Astrocyte (in vitro differentiated cells and primary cell): ENCODE measurements around the gene PRR20B. TPM values are rescaled to one million over a fixed set of nuclear protein-coding genes. Genes with fewer than 3 reads are reported as not detected.

Source experiments
- DNase-seq: peaks from one replicate; pipeline ENCODE4 v3.0.0-alpha.2; 2010; ENCODE audit warnings: low read depth
- FAIRE-seq: peaks from 2 replicates; lab custom pipeline; 2011; peaks lifted over from hg19 to GRCh38; lab: Jason Lieb, UNC
- H2AFZ ChIP-seq: 2 replicates; pipeline ENCODE4 v1.6.0; 2012; ENCODE audit warnings: low read depth, low read length, inconsistent platforms
- H3K27ac ChIP-seq: 2 replicates; pipeline ENCODE4 v1.5.1; 2011; ENCODE audit warnings: low read depth, low read length, inconsistent platforms
- H3K27me3 ChIP-seq: 2 replicates; pipeline ENCODE4 v1.6.0; 2011; ENCODE audit warnings: low read length, inconsistent platforms; ENCODE audit not compliant: insufficient read depth
- H3K36me3 ChIP-seq: 2 replicates; pipeline ENCODE4 v1.5.1; 2011; ENCODE audit warnings: low read length, inconsistent platforms; ENCODE audit not compliant: insufficient read depth
- H3K4me1 ChIP-seq: 2 replicates; pipeline ENCODE4 v1.5.1; 2011; ENCODE audit warnings: low read length, inconsistent platforms; ENCODE audit not compliant: insufficient read depth
- H3K4me2 ChIP-seq: 2 replicates; pipeline ENCODE4 v1.6.0; 2012; ENCODE audit warnings: low read length, inconsistent platforms
- H3K4me3 ChIP-seq: 2 replicates; pipeline ENCODE4 v1.5.1; 2011; ENCODE audit warnings: low read depth, mild to moderate bottlenecking, low read length, inconsistent platforms; ENCODE audit not compliant: insufficient read depth
- H3K79me2 ChIP-seq: 2 replicates; pipeline ENCODE4 v1.6.0; 2012; ENCODE audit warnings: mild to moderate bottlenecking, low read length, inconsistent platforms; ENCODE audit not compliant: insufficient read depth
- H3K9ac ChIP-seq: 2 replicates; pipeline ENCODE4 v1.6.0; 2012; ENCODE audit warnings: mild to moderate bottlenecking, low read length, inconsistent platforms
- H3K9me3 ChIP-seq: 2 replicates; pipeline ENCODE4 v1.5.1; 2012; ENCODE audit warnings: low read depth, mild to moderate bottlenecking, low read length, inconsistent platforms; ENCODE audit not compliant: insufficient read depth
- H4K20me1 ChIP-seq: 2 replicates; pipeline ENCODE4 v1.6.0; 2012; ENCODE audit warnings: low read length, inconsistent platforms; ENCODE audit not compliant: insufficient read depth
- H3K27ac Mint-ChIP-seq: one replicate; pipeline ENCODE4 v1.8.0; 2021; ENCODE audit warnings: mild to moderate bottlenecking, mixed read lengths; ENCODE audit not compliant: unreplicated experiment
- H3K27me3 Mint-ChIP-seq: one replicate; pipeline ENCODE4 v1.8.0; 2021; ENCODE audit warnings: low read depth, mixed read lengths; ENCODE audit not compliant: unreplicated experiment
- H3K36me3 Mint-ChIP-seq: one replicate; pipeline ENCODE4 v1.8.0; 2021; ENCODE audit warnings: low read depth, mixed read lengths; ENCODE audit not compliant: unreplicated experiment
- H3K4me1 Mint-ChIP-seq: one replicate; pipeline ENCODE4 v1.8.0; 2021; ENCODE audit warnings: low read depth, mixed read lengths; ENCODE audit not compliant: unreplicated experiment
- H3K4me3 Mint-ChIP-seq: one replicate; pipeline ENCODE4 v1.8.0; 2021; ENCODE audit warnings: mild to moderate bottlenecking, moderate library complexity, mixed read lengths; ENCODE audit not compliant: unreplicated experiment
- H3K9me3 Mint-ChIP-seq: one replicate; pipeline ENCODE4 v1.8.0; 2021; ENCODE audit warnings: mild to moderate bottlenecking, mixed read lengths; ENCODE audit not compliant: unreplicated experiment
- CTCF ChIP-seq: IDR thresholded peaks from 2 replicates; pipeline ENCODE4 v1.5.1; 2011; ENCODE audit warnings: low read depth, mild to moderate bottlenecking, inconsistent platforms, low read length, moderate library complexity; ENCODE audit not compliant: insufficient read depth
- EZH2 ChIP-seq: IDR thresholded peaks from 2 replicates; pipeline ENCODE4 v1.6.1; 2012; ENCODE audit warnings: mild to moderate bottlenecking, low read length, inconsistent platforms; ENCODE audit not compliant: insufficient read depth
- total RNA-seq: library from RNA; stranded (reverse); gene quantifications from 2 replicates; pipeline ENCODE4 v1.2.1, GENCODE V29; 2021

Gene PRR20B
- total RNA-seq, 1 donor from 2014 or later = not detected

GRCh38 chr13:57128909-57129308, 18.4 kb upstream of the PRR20B start:
- H3K9ac ChIP-seq = no peak overlapping the region
- FAIRE-seq = no peak
- H3K27ac Mint-ChIP-seq = no peak overlapping the region
- H2AFZ ChIP-seq = no peak overlapping the region
- no peak overlapping the region for H3K4me3 Mint-ChIP-seq
- no peaks in the 10 kb centered on the region for H4K20me1 ChIP-seq
- no peaks in the 10 kb centered on the region for H3K9me3 ChIP-seq
- no peaks in the 10 kb centered on the region for H3K9me3 Mint-ChIP-seq
- H3K36me3 ChIP-seq = no peaks in the 10 kb centered on the region
- no peaks in the 10 kb centered on the region for H3K79me2 ChIP-seq
- no peak for TF ChIP-seq CTCF
- no peak for TF ChIP-seq EZH2
- no peaks in the 10 kb centered on the region for H3K27me3 Mint-ChIP-seq
- no peaks in the 10 kb centered on the region for H3K4me1 Mint-ChIP-seq
- no peak overlapping the region for H3K4me2 ChIP-seq
- H3K36me3 Mint-ChIP-seq = no peaks in the 10 kb centered on the region
- no peak overlapping the region for H3K27ac ChIP-seq
- no peak overlapping the region for H3K4me3 ChIP-seq
- no peaks in the 10 kb centered on the region for H3K27me3 ChIP-seq
- no peak for DNase-seq
- H3K4me1 ChIP-seq = no peaks in the 10 kb centered on the region

- DNase-seq (no peak), FAIRE-seq (no peak)
- no peak overlapping the region for H3K4me3 Mint-ChIP-seq
- no peak overlapping the region for H3K4me3 ChIP-seq
- H3K9me3 ChIP-seq = no peaks in the 10 kb centered on the region
- H3K36me3 Mint-ChIP-seq = no peaks in the 10 kb centered on the region
- no peak overlapping the region for H3K9ac ChIP-seq
- no peak overlapping the region for H3K4me2 ChIP-seq
- no peak overlapping the region for H2AFZ ChIP-seq
- no peaks in the 10 kb centered on the region for H3K27me3 Mint-ChIP-seq
- peaks cover 5% of the 10 kb centered on the region for H3K9me3 Mint-ChIP-seq
- H3K27ac Mint-ChIP-seq = no peak overlapping the region
- H3K36me3 ChIP-seq = no peaks in the 10 kb centered on the region
- no peaks in the 10 kb centered on the region for H3K4me1 ChIP-seq
- H3K4me1 Mint-ChIP-seq = no peaks in the 10 kb centered on the region
- H3K27me3 ChIP-seq = no peaks in the 10 kb centered on the region
- no peaks in the 10 kb centered on the region for H3K79me2 ChIP-seq
- no peak overlapping the region for H3K27ac ChIP-seq
- no peak for TF ChIP-seq CTCF
- TF ChIP-seq EZH2 = no peak
- H4K20me1 ChIP-seq = no peaks in the 10 kb centered on the region
These were observed 11.2 kb upstream of the PRR20B start for GRCh38 chr13:57136093-57136492.

GRCh38 chr13:57137585-57137984, 9.7 kb upstream of the PRR20B start:
- Mint-ChIP-seq H3K27me3 (no peaks in the 10 kb centered on the region), H3K4me3 (no peak overlapping the region), H3K9me3 (peaks cover 5% of the 10 kb centered on the region), H3K4me1 (no peaks in the 10 kb centered on the region), H3K36me3 (no peaks in the 10 kb centered on the region), H3K27ac (no peak overlapping the region)
- Histone ChIP-seq H4K20me1 (no peaks in the 10 kb centered on the region), H3K27me3 (no peaks in the 10 kb centered on the region), H3K4me3 (no peak overlapping the region), H3K9me3 (no peaks in the 10 kb centered on the region), H3K4me2 (no peak overlapping the region), H3K36me3 (no peaks in the 10 kb centered on the region), H2AFZ (no peak overlapping the region), H3K79me2 (no peaks in the 10 kb centered on the region), H3K4me1 (no peaks in the 10 kb centered on the region), H3K27ac (no peak overlapping the region), H3K9ac (no peak overlapping the region)
- DNase-seq (no peak), FAIRE-seq (no peak)
- no peak for TF ChIP-seq EZH2
